SK-N-MC (cell line): ENCODE results near the gene GNA15.
"Not testable (repeated sequence)": the region's sequence is repeated elsewhere in the genome, so short reads cannot be mapped to it uniquely, and the experiment has no call there.

Experiments
- DNase-seq: peaks from one replicate; pipeline ENCODE4 v3.0.0-alpha.2; 2011; ENCODE audit warnings: low read depth, low spot score
- H3K27ac ChIP-seq: fragments of 200-600 bp; sonication (generic); 2 replicates; pipeline ENCODE4 v1.5.1; 2016; ENCODE audit warnings: mixed run types
- H3K36me3 ChIP-seq: fragments of 200-600 bp; sonication (generic); 2 replicates; pipeline ENCODE4 v1.6.1; 2017; ENCODE audit warnings: antibody characterized with exemption, low read length, mixed read lengths; ENCODE audit not compliant: insufficient read depth
- H3K4me3 ChIP-seq: fragments of 200-600 bp; sonication (generic); 2 replicates; pipeline ENCODE4 v1.5.1; 2016
- H3K9ac ChIP-seq: fragments of 200-600 bp; sonication (generic); 2 replicates; pipeline ENCODE4 v1.8.0; 2017; ENCODE audit warnings: mixed run types, mixed read lengths; ENCODE audit not compliant: insufficient read length
- H3K9me3 ChIP-seq: fragments of 200-600 bp; sonication (generic); 2 replicates; pipeline ENCODE4 v1.6.1; 2017; ENCODE audit warnings: low read depth, mild to moderate bottlenecking, antibody characterized with exemption, low read length, moderate library complexity, mixed read lengths
- EZH2 ChIP-seq: fragments of 200-600 bp; sonication (generic); IDR thresholded peaks from one replicate; pipeline ENCODE4 v1.6.1; 2017; ENCODE audit warnings: antibody characterized with exemption
- FOXP2 ChIP-seq: optimal IDR thresholded peaks from 2 replicates; pipeline ENCODE3; 2011; ENCODE audit warnings: mild to moderate bottlenecking, moderate library complexity; ENCODE audit not compliant: insufficient read depth; ENCODE audit errors: extremely low read length, control extremely low read depth
- POLR2AphosphoS5 ChIP-seq: IDR thresholded peaks from 2 replicates; pipeline ENCODE4 v1.6.1; 2012; ENCODE audit warnings: mild to moderate bottlenecking, low read depth, low read length, borderline replicate concordance

Gene GNA15

DNA sequence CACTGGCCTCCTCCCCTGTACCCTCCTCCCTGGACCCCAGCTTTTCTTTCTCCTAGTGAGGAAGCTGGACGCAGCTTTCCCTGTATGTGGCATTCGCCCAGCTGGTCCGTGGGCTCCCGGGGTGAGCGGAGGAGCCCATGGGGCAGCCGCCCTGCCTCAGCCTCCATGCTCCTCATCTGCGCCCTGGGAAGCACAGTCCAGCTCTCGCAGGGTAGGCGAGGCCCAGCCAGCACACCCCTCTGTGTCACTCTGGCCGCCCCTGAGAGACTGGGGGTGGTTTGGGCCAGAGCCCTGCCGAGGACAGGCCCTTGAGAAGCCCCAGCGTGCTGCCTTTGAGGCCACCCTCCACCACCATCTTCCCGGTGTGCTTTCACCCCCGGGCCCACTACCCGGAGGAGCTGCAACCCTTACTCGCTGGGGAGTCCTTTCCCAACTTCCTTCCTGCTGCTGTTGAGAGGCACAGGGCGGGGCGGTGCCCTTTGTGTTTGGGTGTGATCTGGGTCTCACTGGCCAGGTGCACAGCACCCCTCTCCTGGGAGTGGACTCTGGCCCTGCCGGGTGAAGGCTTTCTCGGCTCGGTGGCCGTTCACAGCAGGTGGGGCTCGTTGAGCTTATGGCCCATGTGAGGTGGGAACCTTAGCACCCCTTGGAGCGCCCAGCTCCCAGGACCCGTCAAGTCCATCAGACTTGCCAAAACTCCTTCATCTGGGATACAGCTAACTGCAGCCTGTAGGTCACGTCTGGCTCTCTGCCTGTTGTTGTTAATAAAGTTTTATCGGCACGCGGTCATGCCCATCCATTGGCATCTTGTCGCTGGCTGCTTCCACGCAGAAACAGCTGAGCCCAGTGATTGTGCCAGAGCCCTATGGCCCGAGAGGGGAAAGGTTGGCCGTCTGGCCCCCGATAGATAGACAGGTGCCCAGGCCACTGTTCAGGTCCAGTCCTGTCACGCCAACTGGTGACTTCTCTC lies 53.1 kb downstream of the GNA15 start:
- Histone ChIP-seq H3K9ac (no peak overlapping the region), H3K36me3 (peaks cover 3% of the 10 kb centered on the region; the same call in 1 of the 2 replicates), H3K27ac (no peak overlapping the region), H3K9me3 (no peaks in the 10 kb centered on the region), H3K4me3 (no peak overlapping the region)
- DNase-seq, result no peak
- TF ChIP-seq FOXP2, result no peak
- TF ChIP-seq EZH2, result no peak
- TF ChIP-seq POLR2AphosphoS5, result no peak

DNA sequence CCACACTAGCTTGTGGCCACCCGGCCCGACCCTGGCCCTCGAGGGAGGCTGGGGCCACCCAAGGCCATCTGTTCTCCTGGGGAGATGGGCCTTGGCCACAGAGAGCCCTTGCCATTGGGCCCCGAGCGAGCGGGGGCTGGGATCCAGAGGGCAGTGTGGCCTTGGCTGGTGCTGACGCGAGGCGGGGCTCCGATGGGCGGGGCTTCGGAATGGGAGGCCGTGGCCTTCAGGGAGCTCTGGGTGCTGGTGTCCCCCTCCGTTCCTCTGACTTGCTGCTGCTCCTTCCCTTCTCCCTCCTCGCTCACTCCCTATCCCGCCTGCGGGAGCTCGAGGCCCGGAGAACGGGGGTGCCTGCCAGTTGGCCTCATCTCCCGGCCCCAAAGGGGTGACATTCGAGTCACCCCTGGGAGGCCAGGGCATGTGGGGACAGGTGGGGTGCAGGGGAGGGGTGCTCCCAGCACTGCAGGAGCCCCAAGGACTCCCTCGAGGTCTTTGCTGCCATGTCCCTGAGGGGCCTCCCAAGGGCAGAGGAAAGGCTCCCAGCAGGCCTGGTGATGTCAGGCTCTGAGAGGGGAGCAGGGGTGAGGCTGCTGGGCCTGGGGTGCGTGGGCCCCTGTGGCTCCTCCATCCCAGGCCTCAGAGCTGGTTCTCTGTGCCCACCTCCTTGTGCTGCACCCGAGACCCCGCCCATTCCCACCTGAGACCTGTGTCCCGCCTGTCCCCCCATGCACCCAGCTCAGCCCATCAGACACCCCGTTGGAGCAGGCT lies 54.1 kb downstream of the GNA15 start:
- TF ChIP-seq POLR2AphosphoS5, result no peak
- no peak for TF ChIP-seq EZH2
- TF ChIP-seq FOXP2, result no peak
- Histone ChIP-seq H3K4me3 (no peak overlapping the region), H3K9ac (no peak overlapping the region), H3K36me3 (peaks cover 3% of the 10 kb centered on the region; the same call in 1 of the 2 replicates), H3K27ac (no peak overlapping the region), H3K9me3 (no peaks in the 10 kb centered on the region)
- no peak for DNase-seq

DNA sequence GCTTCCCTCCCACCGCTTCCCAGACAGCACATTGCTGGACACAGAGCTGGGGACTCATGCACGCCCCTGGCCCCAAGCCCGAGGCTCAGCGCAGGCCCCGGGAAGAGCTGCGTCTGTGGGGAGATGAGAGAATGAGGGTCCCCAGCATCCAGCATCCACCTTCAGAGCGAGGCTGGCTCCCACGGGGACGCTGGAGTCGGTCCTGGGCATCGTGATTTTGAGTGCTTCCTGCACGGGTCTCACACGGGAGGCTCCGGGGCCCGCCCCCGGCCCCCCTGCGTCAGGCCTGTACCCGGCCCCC lies 54.6 kb downstream of the GNA15 start:
- Histone ChIP-seq H3K36me3 (peaks cover 3% of the 10 kb centered on the region; the same call in 1 of the 2 replicates), H3K9ac (no peak overlapping the region), H3K4me3 (no peak overlapping the region), H3K27ac (no peak overlapping the region), H3K9me3 (no peaks in the 10 kb centered on the region)
- TF ChIP-seq POLR2AphosphoS5, result no peak
- no peak for TF ChIP-seq FOXP2
- no peak for TF ChIP-seq EZH2
- no peak for DNase-seq

DNA sequence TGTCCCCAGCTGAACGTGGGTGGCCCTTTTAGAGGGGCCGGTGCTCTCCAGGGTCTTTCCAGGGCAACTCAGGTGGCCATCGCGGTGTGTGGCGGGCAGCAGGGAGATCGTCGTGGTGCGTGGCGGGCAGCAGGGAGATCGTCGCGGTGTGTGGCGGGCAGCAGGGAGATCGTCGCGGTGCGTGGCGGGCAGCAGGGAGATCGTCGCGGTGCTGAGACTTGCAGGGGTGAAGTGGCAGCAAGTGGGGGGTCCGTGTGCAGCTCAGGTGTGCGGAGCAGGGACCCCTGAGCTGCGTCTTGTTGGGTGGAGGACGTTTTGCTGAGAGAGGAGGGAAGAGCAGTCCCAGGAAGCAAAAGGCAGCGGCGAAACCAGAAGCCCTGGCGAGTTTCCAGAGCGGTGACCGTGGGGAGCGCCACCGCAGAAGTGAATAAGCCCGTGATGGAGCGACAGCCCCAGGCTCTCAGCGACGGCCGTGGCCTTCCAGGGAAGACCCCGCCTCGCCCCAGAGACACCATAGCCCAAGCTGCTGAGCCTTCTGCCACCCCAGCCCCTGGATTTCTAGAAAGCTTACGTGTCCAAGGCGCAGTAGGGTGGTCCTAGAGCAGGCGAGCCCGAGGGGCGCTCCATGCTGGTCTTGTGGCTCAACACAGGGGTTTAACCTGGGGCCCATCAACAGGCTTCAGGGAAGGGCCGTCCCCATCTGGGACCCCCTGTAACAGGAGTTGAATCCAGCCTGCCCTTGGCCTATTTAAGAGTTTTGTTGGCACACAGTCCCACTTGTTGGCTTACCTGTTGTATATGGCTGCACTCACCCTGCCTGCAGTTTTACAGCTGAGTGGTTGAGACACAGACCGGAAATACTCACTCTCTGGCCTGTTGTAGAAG lies 55.3 kb downstream of the GNA15 start:
- H3K36me3 ChIP-seq, result peaks cover 9% of the 10 kb centered on the region; the same call in 1 of the 2 replicates
- no peak overlapping the region for H3K4me3 ChIP-seq
- H3K9me3 ChIP-seq, result no peaks in the 10 kb centered on the region
- H3K9ac ChIP-seq, result no peak overlapping the region
- TF ChIP-seq EZH2 (no peak), POLR2AphosphoS5 (no peak), FOXP2 (no peak)
- H3K27ac ChIP-seq, result no peak overlapping the region
- DNase-seq, result no peak

DNA sequence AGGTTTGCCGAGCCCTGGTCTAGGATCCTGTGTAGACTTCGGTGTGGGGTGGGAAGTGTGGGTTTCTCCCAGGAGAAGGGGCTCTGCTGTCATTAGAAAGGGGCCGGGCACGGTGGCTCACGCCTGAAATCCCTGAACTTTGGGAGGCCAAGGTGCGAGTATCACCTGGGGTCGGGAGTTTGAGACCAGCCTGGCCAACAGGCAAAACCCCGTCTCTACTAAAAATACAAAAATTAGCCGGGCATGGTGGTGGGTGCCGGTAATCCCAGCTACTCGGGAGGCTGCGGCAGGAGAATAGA lies 55.9 kb downstream of the GNA15 start:
- not testable (repeated sequence) for H3K9ac ChIP-seq, H3K9me3 ChIP-seq, H3K4me3 ChIP-seq, H3K27ac ChIP-seq, DNase-seq
- peaks cover 11% of the 10 kb centered on the region; the same call in 1 of the 2 replicates for H3K36me3 ChIP-seq

DNA sequence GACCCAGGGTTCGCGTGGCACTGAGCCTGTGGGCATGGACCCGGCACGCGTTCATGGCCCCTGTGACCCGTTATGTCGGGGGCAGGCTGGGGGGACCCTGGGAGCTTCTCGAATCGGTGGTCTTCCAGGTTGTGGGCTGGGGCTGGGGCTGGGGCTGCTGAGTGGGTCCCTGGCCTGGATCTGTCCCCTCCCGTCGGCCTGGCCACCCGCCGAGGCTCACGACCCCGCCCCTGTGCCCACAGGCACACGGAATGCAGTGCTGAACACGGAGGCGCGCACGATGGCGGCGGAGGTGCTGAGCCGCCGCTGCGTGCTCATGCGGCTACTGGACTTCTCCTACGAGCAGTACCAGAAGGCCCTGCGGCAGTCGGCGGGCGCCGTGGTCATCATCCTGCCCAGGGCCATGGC lies 56.4 kb downstream of the GNA15 start:
- TF ChIP-seq EZH2 (no peak), FOXP2 (no peak), POLR2AphosphoS5 (no peak)
- DNase-seq, result no peak
- peaks cover 11% of the 10 kb centered on the region; the same call in 1 of the 2 replicates for H3K36me3 ChIP-seq
- no peak overlapping the region for H3K27ac ChIP-seq
- no peaks in the 10 kb centered on the region for H3K9me3 ChIP-seq
- no peak overlapping the region for H3K9ac ChIP-seq
- H3K4me3 ChIP-seq, result no peak overlapping the region

GRCh38 chr19:3192684-3193083 lies 56.9 kb downstream of the GNA15 start:
- Histone ChIP-seq H3K36me3 (peaks cover 11% of the 10 kb centered on the region; the same call in 1 of the 2 replicates), H3K27ac (no peak overlapping the region), H3K9ac (no peak overlapping the region), H3K9me3 (no peaks in the 10 kb centered on the region), H3K4me3 (no peak overlapping the region)
- TF ChIP-seq POLR2AphosphoS5 (no peak), FOXP2 (no peak), EZH2 (no peak)
- DNase-seq, result no peak
